Muscle of arm (tissue), 12 donors: ENCODE measurements around the gene NRIP3. TPM values are rescaled to one million over a fixed set of nuclear protein-coding genes. Genes with fewer than 3 reads are reported as not detected.
"Not testable (repeated sequence)": the region's sequence is repeated elsewhere in the genome, so short reads cannot be mapped to it uniquely, and the experiment has no call there.

Experiments
- DNase-seq: peaks from one replicate; pipeline ENCODE4 v3.0.0-alpha.2; 2013
- polyA plus RNA-seq, 12 donors: library from polyadenylated mRNA; unstranded; fragments of 120-200 nt; gene quantifications; one replicate each; pipeline ENCODE4 v1.2.1, GENCODE V29; 2013; ENCODE audit not compliant: insufficient read length in 12 of 12

NRIP3 gene
- polyA plus RNA-seq, 12 donors: 0.76 to 1.4 (median 0.99) TPM; not detected in 2

- DNase-seq: no peak
Observed at GRCh38 chr11:8971924-8972316, 31.9 kb downstream of the NRIP3 start.

DNA sequence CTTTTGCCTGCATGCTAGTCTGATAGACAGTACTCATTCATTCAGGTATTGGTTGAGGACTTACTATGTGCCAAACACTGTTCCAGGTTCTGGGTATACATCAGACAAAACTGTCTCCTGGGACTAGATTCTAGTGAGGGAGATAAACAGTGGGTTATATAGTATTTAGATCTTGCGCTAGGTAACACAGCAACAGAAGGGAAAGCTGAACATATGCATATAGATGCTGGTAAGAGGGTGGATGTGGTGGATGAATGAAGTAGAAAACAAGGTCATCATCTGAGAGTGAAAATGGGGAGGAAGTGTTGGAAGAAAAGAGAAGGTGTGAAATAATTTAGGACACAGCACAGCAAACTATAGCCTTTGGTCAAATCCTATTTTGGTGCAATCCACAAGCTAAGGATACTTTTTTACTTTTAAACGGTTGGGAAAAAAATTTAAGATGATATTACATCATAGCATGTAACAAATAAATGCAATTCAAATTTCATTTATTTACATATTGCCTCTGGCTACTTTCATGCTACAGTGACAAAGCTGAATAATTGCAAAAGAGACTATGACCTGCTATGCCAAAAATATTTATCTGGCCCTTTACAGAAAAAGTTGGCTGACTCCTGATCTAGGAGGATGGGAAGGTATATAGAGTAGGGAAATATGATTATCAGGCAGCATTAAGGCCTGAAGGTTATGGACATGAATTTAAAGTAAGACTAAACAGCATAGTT lies 32.4 kb downstream of the NRIP3 start:
- no peak for DNase-seq

DNA sequence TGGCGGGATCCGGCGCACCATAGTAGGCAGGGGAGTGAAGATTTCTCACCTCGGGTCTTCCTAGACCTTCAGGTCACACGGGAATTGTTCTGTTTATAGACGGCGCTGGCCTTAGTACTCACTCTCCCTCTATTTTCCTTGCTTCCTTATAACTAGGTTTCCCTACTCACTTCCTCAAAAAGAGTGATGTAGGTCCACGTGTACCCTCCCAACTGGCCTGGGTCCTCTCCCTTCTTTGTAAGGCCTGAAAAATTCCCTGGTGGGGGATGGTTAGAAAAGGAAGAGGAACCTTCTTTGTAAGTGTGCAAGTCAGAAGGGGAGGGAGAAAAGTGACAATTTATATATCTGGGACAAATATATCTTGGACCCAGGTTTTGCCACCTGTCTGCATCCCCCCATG lies 36.6 kb downstream of the NRIP3 start:
- no peak for DNase-seq

- peak; percentile 89 for DNase-seq
Observed at GRCh38 chr11:8964324-8965320, 39.2 kb downstream of the NRIP3 start, which contains the start of gene TMEM9B. Gene TMEM9B (minus strand): TSS chr11:8964442. CDS start chr11:8964313, 129 bp downstream.

DNA sequence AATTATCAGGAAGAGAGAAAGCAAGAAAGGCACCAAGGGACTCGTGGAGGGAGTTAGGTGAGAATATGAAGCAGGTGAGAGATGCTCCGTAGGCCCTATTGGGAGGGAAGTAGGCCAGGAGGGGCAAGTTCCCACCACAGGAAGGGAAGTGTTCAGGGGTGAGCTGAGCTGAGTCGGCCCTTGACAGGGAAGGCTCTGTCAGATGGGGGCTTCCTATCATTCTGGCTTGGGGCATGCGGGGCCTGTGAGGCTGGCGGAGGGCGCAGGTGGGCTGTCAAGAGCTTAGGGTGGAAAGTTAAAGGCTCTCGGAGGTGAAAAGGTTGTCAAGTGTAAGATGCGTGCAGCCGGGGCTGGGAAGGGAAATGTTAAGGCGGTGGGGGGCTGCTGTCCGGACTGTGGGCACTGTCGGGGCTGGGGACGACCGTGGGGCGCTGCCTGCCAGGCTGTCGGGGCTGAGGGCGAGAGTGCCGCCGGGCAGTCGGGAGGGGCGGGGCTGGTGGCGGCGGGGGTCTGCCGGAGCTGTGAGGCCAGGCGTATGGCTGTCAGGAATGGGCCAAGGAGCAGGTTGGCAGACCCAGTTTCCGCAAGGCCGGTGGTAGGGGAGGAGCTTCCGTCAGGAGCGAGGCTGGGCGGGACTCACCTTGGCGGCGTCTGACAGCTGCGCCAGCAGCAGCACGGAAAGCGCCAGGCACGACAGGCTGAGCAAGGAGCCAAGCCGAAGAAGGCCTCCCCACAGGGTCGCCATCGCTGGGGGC lies 40.1 kb downstream of the NRIP3 start:
- no peak for DNase-seq

GRCh38 chr11:8962841-8963240 lies 41.0 kb downstream of the NRIP3 start:
- DNase-seq: no peak

- DNase-seq: no peak
Observed at GRCh38 chr11:8961401-8961800, 42.4 kb downstream of the NRIP3 start.

DNA sequence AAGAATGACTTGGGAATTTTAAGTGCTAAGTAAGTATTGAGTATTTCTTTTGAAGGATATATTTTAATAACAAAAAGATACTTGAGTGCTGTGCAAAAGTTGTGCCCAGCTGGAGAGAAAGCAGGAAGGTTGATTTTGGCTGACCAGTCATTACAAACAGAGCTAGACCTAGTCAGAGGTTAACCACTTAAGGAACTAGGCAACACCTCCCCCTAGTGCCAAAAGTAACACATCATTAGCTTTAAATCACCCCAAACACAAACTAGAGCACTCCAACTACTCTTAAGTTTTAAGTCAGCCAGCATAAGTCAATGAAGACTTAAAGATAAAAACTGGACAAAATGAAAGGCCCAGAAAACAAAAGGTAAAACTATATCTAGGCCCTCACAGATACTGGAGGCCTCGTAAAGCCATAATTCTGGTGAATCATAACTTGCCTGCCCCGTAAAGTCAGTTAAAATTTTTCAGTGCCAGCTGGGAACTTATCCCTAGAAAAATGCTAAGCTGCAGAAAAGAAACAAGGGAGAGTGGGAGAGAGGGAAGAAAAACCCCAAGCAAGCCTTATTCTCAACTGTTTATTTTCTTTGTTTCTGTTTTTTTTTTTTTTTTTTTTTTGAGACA lies 44.1 kb downstream of the NRIP3 start:
- peak; percentile 66 for DNase-seq

- no peak for DNase-seq
Observed at GRCh38 chr11:8956860-8957259, 46.9 kb downstream of the NRIP3 start.

DNA sequence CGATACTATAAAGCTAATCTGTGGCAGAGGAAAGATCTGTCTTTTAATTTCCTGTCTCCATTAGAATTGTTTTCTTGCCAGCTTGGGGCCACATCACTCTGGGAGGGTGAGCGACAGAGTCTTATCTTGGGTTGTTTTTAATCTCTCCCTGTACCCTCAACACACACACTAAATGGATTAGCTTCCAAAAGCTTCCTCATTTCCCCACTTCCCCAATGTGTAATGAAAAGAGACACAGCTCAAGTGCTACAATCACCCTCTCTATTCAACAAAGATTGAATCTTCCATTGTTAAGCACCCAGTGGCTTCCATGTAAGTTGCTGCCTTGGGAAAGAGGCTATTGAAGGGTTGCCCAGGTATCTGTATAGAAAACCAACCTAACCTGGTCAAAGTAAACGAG lies 54.9 kb downstream of the NRIP3 start:
- no peak for DNase-seq

GRCh38 chr11:8947230-8947943 lies 56.4 kb downstream of the NRIP3 start:
- DNase-seq: no peak

- no peak for DNase-seq
Observed at GRCh38 chr11:8942518-8943066, 61.2 kb downstream of the NRIP3 start, which contains the start of gene ASCL3. Gene ASCL3 (minus strand): TSS chr11:8943016. CDS start chr11:8938161, 4,855 bp downstream.

DNA sequence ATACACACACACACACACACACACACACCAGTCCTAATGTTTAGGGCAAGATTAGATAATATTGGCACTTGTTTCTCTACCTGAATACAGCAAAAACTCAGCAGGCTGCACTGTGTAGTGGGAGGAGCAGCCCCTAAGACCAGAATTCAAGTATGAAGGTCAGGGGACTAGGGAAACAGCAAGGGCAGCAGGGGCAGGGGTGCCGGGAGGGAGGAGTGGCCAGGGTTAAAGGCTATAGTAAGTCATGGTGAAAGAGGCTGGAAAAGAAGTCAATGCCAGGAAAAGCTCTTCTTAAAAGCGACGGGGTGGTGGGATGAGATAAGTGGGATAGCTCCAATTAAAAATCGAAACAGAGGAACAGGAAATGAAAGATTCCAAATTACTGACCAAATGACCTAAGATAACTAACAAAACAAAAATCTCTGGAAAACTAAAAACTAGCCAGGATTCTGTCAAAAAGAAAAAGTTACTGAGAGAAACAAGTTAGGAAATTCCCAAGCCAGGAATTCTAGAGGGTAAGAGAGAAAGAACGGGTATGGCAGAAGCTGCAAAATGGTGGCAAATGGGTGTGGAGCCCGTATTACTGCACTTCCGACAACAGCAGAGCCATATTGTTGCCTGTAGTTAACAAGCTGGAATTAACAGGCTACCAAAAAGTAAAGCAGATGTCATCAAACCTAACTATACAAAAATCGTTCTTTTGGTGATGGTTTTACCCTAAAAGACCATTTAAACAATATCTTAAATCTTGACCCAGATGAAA lies 62.3 kb downstream of the NRIP3 start:
- DNase-seq: no peak

DNA sequence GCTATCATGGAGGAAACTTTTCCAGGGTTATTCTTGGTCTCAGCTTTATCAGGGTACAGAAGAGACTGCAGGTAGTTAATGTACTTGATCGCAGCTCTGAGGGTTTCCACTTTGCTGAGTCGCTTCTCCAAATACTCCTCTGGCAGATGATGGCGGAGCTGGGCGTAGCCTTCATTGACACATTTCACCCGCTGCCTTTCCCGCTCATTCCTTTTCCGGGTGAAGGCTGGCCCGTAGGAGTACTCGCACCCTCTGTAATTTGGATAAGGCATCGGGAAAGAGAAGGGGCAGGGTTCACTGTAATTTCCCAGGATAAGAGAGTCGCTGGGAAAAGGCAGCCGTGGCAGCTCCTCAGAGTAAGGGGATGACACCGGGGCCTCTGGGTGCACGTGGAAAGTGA lies 66.1 kb downstream of the NRIP3 start:
- no peak for DNase-seq

GRCh38 chr11:8937159-8937558 lies 66.6 kb downstream of the NRIP3 start:
- DNase-seq: no peak

DNA sequence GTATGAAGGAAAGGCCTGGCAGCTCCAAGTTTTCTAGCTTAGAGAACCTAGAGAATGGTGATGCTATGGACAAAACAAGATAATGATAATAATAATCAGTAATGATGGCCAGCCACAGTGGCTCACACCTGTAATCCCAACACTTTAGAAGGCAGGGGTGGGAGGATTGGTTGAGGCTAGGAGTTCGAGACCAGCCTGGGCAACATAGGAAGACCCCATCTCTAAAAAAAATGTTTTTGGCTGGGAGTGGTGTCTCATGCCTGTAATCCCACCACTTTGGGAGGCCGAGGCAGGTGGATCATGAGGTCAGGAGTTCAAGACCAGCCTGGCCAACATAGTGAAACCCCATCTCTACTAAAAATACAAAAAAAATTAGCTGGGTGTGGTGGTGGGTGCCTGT lies 68.0 kb downstream of the NRIP3 start:
- not testable (repeated sequence) for DNase-seq

DNA sequence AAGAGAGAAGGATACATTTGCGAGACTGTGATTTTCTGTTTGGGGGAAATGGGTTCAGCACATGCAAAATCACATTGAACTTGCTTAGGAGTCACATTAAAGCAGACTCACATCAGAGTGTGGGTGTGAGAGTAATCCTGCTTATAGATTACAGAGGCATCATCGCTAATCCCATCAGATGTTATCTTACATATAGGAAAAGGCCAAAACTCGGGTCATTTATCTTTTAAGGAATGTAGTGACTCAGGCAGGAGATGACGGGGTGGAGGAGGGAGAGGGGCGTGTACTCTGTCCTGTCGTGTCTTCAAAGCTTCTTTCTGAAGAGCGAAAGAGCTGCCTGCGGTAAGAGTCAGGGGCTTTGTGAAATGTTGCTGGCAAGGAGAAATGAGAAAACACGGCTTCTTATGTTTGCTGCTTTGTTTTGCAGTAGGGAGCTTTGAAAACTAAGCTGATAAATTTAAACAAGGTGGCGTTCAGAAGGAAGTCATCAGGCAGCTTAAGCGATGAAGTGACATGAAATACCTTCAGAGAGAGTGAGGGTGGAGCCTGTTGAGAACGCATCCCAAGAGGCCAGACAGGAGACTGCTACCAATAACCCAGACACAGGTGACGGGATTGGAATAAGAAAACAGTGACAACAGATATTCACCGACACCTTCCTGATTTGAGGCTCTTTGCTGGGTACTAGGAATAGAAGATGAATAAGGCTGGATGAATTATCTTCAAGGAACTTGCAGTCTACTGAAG lies 68.9 kb downstream of the NRIP3 start:
- no peak for DNase-seq

DNA sequence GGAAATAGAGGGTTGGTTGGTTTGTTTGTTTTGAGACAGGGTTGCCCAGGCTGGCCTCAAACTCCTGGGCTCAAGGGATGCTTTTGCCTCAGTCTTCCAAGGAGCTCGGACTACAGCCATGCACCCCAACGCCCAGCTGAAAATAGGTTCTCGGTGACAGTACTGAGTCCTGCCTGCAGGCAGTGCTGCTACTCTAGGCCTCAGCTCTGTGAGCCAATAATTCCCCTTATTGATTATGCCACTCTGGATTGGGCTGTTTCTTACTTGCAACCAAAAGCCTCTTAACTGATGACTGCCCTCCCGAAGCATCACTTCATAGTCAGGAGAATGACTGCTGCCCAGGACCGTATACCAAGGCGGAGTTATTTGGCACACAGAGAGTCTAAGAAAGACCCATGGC lies 69.9 kb downstream of the NRIP3 start:
- DNase-seq: no peak
